ENCODE results near the gene FAM193B. TPM values are rescaled to one million over a fixed set of nuclear protein-coding genes. Genes with fewer than 3 reads are reported as not detected.
A peak's percentile ranks its signal among the peaks of the same experiment; 100 is the strongest.

The FAM193B gene
- total and polyA plus RNA-seq, 9 of the 15 experiments (the other 6 are each of a cell fraction or from before 2014, with no cell fraction given), result 4.4 to 76.4 (median 37.3) TPM

DNA sequence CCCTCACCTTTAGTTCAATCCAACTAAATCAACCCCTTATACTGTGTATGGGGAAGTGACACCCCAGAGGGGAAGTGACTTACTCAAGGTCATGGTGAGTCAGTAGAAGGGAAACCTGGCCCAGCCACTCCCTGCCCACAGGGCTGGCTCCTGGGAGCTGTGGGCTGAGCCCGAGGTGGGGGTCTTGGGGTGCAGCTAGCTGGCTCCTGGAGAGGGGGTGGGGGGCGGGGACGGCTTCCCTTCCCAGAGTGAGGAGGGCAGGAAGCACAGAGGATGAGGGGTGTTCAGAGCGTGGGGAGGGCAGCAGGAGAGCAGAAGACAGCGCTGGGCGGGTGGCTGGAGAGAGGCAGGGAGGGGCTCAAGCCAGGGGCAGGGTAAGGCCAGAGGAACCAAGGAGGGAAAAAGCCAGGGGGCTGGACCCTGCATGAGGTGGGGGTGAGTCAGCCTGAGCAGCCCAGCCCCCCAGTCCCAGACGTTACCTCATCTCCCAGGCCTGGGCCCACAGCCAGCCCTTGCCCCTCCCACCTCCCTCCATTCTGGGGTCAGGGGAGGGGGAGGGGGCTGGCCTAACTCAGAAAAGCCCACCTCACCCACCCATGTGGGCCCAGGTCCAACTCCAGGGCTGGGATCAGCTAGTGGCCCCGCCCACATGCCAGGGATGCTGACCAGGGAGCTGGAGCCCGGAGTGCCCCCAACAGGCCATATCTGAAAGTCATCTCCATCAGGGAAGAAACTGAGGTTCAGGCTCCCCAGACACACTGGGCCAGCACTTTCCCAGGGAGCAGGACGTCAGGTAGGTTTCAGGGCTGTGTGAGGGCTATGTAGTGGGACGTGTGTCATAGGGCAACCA is 59.8 kb downstream of the FAM193B start (continued):
- TF ChIP-seq, protein P1, sequence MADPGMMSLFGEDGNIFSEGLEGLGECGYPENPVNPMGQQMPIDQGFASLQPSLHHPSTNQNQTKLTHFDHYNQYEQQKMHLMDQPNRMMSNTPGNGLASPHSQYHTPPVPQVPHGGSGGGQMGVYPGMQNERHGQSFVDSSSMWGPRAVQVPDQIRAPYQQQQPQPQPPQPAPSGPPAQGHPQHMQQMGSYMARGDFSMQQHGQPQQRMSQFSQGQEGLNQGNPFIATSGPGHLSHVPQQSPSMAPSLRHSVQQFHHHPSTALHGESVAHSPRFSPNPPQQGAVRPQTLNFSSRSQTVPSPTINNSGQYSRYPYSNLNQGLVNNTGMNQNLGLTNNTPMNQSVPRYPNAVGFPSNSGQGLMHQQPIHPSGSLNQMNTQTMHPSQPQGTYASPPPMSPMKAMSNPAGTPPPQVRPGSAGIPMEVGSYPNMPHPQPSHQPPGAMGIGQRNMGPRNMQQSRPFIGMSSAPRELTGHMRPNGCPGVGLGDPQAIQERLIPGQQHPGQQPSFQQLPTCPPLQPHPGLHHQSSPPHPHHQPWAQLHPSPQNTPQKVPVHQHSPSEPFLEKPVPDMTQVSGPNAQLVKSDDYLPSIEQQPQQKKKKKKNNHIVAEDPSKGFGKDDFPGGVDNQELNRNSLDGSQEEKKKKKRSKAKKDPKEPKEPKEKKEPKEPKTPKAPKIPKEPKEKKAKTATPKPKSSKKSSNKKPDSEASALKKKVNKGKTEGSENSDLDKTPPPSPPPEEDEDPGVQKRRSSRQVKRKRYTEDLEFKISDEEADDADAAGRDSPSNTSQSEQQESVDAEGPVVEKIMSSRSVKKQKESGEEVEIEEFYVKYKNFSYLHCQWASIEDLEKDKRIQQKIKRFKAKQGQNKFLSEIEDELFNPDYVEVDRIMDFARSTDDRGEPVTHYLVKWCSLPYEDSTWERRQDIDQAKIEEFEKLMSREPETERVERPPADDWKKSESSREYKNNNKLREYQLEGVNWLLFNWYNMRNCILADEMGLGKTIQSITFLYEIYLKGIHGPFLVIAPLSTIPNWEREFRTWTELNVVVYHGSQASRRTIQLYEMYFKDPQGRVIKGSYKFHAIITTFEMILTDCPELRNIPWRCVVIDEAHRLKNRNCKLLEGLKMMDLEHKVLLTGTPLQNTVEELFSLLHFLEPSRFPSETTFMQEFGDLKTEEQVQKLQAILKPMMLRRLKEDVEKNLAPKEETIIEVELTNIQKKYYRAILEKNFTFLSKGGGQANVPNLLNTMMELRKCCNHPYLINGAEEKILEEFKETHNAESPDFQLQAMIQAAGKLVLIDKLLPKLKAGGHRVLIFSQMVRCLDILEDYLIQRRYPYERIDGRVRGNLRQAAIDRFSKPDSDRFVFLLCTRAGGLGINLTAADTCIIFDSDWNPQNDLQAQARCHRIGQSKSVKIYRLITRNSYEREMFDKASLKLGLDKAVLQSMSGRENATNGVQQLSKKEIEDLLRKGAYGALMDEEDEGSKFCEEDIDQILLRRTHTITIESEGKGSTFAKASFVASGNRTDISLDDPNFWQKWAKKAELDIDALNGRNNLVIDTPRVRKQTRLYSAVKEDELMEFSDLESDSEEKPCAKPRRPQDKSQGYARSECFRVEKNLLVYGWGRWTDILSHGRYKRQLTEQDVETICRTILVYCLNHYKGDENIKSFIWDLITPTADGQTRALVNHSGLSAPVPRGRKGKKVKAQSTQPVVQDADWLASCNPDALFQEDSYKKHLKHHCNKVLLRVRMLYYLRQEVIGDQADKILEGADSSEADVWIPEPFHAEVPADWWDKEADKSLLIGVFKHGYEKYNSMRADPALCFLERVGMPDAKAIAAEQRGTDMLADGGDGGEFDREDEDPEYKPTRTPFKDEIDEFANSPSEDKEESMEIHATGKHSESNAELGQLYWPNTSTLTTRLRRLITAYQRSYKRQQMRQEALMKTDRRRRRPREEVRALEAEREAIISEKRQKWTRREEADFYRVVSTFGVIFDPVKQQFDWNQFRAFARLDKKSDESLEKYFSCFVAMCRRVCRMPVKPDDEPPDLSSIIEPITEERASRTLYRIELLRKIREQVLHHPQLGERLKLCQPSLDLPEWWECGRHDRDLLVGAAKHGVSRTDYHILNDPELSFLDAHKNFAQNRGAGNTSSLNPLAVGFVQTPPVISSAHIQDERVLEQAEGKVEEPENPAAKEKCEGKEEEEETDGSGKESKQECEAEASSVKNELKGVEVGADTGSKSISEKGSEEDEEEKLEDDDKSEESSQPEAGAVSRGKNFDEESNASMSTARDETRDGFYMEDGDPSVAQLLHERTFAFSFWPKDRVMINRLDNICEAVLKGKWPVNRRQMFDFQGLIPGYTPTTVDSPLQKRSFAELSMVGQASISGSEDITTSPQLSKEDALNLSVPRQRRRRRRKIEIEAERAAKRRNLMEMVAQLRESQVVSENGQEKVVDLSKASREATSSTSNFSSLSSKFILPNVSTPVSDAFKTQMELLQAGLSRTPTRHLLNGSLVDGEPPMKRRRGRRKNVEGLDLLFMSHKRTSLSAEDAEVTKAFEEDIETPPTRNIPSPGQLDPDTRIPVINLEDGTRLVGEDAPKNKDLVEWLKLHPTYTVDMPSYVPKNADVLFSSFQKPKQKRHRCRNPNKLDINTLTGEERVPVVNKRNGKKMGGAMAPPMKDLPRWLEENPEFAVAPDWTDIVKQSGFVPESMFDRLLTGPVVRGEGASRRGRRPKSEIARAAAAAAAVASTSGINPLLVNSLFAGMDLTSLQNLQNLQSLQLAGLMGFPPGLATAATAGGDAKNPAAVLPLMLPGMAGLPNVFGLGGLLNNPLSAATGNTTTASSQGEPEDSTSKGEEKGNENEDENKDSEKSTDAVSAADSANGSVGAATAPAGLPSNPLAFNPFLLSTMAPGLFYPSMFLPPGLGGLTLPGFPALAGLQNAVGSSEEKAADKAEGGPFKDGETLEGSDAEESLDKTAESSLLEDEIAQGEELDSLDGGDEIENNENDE (IDR thresholded peaks at IDR 0.05; ENCODE audit: low read depth, low read length), result no peak
- TF ChIP-seq ZNF174 (CRISPR knock-in tag; IDR thresholded peaks at IDR 0.05) (no peak), PHF8 (IDR thresholded peaks at IDR 0.05; ENCODE audit: borderline replicate concordance, low read length) (no peak), DNMT1 (IDR thresholded peaks at IDR 0.05) (no peak), TRIM24 (IDR thresholded peaks at IDR 0.05) (no peak), COPS2 (conservative IDR thresholded peaks at IDR 0.05) (no peak), CBFB (CRISPR knock-in tag; IDR thresholded peaks at IDR 0.05) (0 out of 2 replicates have a peak, but pooled peaks have one; percentile 0), TAF9B (IDR thresholded peaks at IDR 0.05; ENCODE audit: partially characterized antibody) (no peak), CREM (IDR thresholded peaks at IDR 0.05; ENCODE audit: low read depth) (peak; percentile 40)
- TF ChIP-seq, protein P2, sequence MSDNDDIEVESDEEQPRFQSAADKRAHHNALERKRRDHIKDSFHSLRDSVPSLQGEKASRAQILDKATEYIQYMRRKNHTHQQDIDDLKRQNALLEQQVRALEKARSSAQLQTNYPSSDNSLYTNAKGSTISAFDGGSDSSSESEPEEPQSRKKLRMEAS (CRISPR knock-in tag; IDR thresholded peaks at IDR 0.05), result 0 out of 2 replicates have a peak, but pooled peaks have one; percentile 6
- TF ChIP-seq, protein P3, sequence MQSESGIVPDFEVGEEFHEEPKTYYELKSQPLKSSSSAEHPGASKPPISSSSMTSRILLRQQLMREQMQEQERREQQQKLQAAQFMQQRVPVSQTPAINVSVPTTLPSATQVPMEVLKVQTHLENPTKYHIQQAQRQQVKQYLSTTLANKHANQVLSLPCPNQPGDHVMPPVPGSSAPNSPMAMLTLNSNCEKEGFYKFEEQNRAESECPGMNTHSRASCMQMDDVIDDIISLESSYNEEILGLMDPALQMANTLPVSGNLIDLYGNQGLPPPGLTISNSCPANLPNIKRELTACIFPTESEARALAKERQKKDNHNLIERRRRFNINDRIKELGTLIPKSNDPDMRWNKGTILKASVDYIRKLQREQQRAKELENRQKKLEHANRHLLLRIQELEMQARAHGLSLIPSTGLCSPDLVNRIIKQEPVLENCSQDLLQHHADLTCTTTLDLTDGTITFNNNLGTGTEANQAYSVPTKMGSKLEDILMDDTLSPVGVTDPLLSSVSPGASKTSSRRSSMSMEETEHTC (IDR thresholded peaks at IDR 0.05), result no peak
- TF ChIP-seq, protein P4, sequence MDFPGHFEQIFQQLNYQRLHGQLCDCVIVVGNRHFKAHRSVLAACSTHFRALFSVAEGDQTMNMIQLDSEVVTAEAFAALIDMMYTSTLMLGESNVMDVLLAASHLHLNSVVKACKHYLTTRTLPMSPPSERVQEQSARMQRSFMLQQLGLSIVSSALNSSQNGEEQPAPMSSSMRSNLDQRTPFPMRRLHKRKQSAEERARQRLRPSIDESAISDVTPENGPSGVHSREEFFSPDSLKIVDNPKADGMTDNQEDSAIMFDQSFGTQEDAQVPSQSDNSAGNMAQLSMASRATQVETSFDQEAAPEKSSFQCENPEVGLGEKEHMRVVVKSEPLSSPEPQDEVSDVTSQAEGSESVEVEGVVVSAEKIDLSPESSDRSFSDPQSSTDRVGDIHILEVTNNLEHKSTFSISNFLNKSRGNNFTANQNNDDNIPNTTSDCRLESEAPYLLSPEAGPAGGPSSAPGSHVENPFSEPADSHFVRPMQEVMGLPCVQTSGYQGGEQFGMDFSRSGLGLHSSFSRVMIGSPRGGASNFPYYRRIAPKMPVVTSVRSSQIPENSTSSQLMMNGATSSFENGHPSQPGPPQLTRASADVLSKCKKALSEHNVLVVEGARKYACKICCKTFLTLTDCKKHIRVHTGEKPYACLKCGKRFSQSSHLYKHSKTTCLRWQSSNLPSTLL (IDR thresholded peaks at IDR 0.05), result no peak

All from K562 (cell line).